MM.1S (cell line): ENCODE results near the gene WDR82.

Experiments
- CTCF ChIP-seq: fragments of 300-600 bp; sonication (generic); IDR thresholded peaks from 2 replicates; pipeline ENCODE4 v1.5.1; 2016; ENCODE audit warnings: antibody characterized with exemption, low read length, mixed read lengths
- EZH2 ChIP-seq: fragments of 300-600 bp; sonication (generic); optimal IDR thresholded peaks from 2 replicates; pipeline ENCODE3; 2017; ENCODE audit warnings: low read depth, mild to moderate bottlenecking, antibody characterized with exemption, low read length, mixed read lengths

GRCh38 chr3:52289747-52290595 is 11.5 kb upstream of the WDR82 start:
- TF ChIP-seq CTCF: no peak
- TF ChIP-seq EZH2: no peak
